ENCODE measurements around the gene MLPH. TPM values are rescaled to one million over a fixed set of nuclear protein-coding genes. Genes with fewer than 3 reads are reported as not detected.
"Not testable (repeated sequence)": the region's sequence is repeated elsewhere in the genome, so short reads cannot be mapped to it uniquely, and the experiment has no call there.

The MLPH gene
- total RNA-seq, 1 experiment from 2014 or later = 237 TPM

- intact Hi-C loops (cut with micrococcal nuclease; ENCODE audit: unreplicated experiment) = loop anchor here (5.0 to 10.0 kb wide), 2 partner anchors 271 to 664 kb away; no protein-coding TSS in a partner anchor
- no peak for TF ChIP-seq CTCF (conservative IDR thresholded peaks at IDR 0.05)
These were observed 106.7 kb downstream of the MLPH start for GRCh38 chr2:237593596-237594320.

GRCh38 chr2:237594514-237594871, 107.4 kb downstream of the MLPH start:
- Histone ChIP-seq H4K20me1 (ENCODE audit: insufficient read depth) (no peaks in the 10 kb centered on the region), H2AFZ (no peak overlapping the region), H3K4me2 (no peak overlapping the region), H3K27me3 (ENCODE audit: insufficient read depth, low read depth) (no peaks in the 10 kb centered on the region), H3F3A (ENCODE audit: insufficient read depth, low read depth) (peaks cover 30% of the 10 kb centered on the region), H3K4me1 (replicated peaks; ENCODE audit: insufficient read depth) (peaks cover 10% of the 10 kb centered on the region), H3K4me3 (no peak overlapping the region), H3K9me3 (ENCODE audit: insufficient read depth, low read depth) (no peaks in the 10 kb centered on the region), H3K79me2 (ENCODE audit: low read depth) (peaks cover 13% of the 10 kb centered on the region), H3K27ac (no peak overlapping the region), H3K9me2 (ENCODE audit: insufficient read depth) (no peaks in the 10 kb centered on the region), H3K36me3 (ENCODE audit: low read depth) (no peaks in the 10 kb centered on the region)
- ChIA-PET POLR2A (ENCODE audit: unreplicated experiment) (no interaction called here), CTCF (no interaction called here)
- TF ChIP-seq EZH2 (IDR thresholded peaks at IDR 0.05; ENCODE audit: low read depth) = no peak
- no peak for TF ChIP-seq CTCF (conservative IDR thresholded peaks at IDR 0.05)
- BruUV-seq (replicated peaks) = no TSS peak
- DNase-seq = no peak
- intact Hi-C loops (cut with micrococcal nuclease; ENCODE audit: unreplicated experiment) = loop anchor here (5.0 to 10.0 kb wide), 2 partner anchors 270 to 663 kb away; no protein-coding TSS in a partner anchor

More at GRCh38 chr2:237593596-237594320, 106.7 kb downstream of the MLPH start:
- Histone ChIP-seq H3K4me2 (no peak overlapping the region), H3K4me3 (no peak overlapping the region), H2AFZ (no peak overlapping the region), H4K20me1 (ENCODE audit: insufficient read depth) (no peaks in the 10 kb centered on the region), H3K79me2 (ENCODE audit: low read depth) (peaks cover 21% of the 10 kb centered on the region), H3K36me3 (ENCODE audit: low read depth) (no peaks in the 10 kb centered on the region), H3K4me1 (replicated peaks; ENCODE audit: insufficient read depth) (peaks cover 18% of the 10 kb centered on the region), H3F3A (ENCODE audit: insufficient read depth, low read depth) (peaks cover 37% of the 10 kb centered on the region), H3K9me3 (ENCODE audit: insufficient read depth, low read depth) (no peaks in the 10 kb centered on the region), H3K27me3 (ENCODE audit: insufficient read depth, low read depth) (no peaks in the 10 kb centered on the region), H3K9me2 (ENCODE audit: insufficient read depth) (no peaks in the 10 kb centered on the region), H3K27ac (no peak overlapping the region)
- ChIA-PET POLR2A (ENCODE audit: unreplicated experiment) (no interaction called here), CTCF (no interaction called here)
- no TSS peak for BruUV-seq (replicated peaks)
- DNase-seq = no peak

- H3F3A ChIP-seq (ENCODE audit: insufficient read depth, low read depth) = peaks cover 15% of the 10 kb centered on the region; the same call in 1 of the 2 replicates
- H3K4me1 ChIP-seq (replicated peaks; ENCODE audit: insufficient read depth); H3K9me2 ChIP-seq (ENCODE audit: insufficient read depth); H3K4me3 ChIP-seq; H3K9me3 ChIP-seq (ENCODE audit: insufficient read depth, low read depth); H3K27ac ChIP-seq; H4K20me1 ChIP-seq (ENCODE audit: insufficient read depth); H2AFZ ChIP-seq; H3K4me2 ChIP-seq; H3K27me3 ChIP-seq (ENCODE audit: insufficient read depth, low read depth); H3K79me2 ChIP-seq (ENCODE audit: low read depth); BruUV-seq (replicated peaks); DNase-seq; H3K36me3 ChIP-seq (ENCODE audit: low read depth); CTCF ChIA-PET: not testable (repeated sequence)
- POLR2A ChIA-PET (ENCODE audit: unreplicated experiment) = interaction anchor here (0.6 kb wide), 1 partner anchor 180 kb away, joined by 4 read pairs; no protein-coding TSS in a partner anchor
- intact Hi-C loops (cut with micrococcal nuclease; ENCODE audit: unreplicated experiment) = loop anchor here (10.0 kb wide), 1 partner anchor 269 kb away; no protein-coding TSS in a partner anchor
These were observed 108.9 kb downstream of the MLPH start for GRCh38 chr2:237595829-237596519.

Measured in PC-9 (cell line).